K562 (cell line): ENCODE measurements around the gene CDIPT. TPM values are rescaled to one million over a fixed set of nuclear protein-coding genes. Genes with fewer than 3 reads are reported as not detected.

ENCODE experiments used
- ATAC-seq: fragments of 200-7000 bp; cut with Tn5 transposase; 3 replicates; pipeline ENCODE4 v1.9.1; 2020; ENCODE audit warnings: moderate library complexity
- BruUV-seq: library from RNA; stranded (reverse); fragments of 400-500 nt; replicated peaks from 2 replicates; lab custom pipeline; 2021; lab: Mats Ljungman, UMichigan
- CTCF ChIA-PET: fragments of 300-600 bp; formaldehyde crosslinking; extraction: SDS; loops from one replicate; lab custom pipeline; 2021; ENCODE audit warnings: low intra/inter-chr PET ratio; lab: Yijun Ruan, JAX
- POLR2A ChIA-PET: fragments of 300-600, 350-650 bp; sonication (Branson Sonifier 250); formaldehyde crosslinking; extraction: SDS; loops from one replicate; lab custom pipeline; 2021; ENCODE audit warnings: antibody characterized with exemption, inconsistent platforms; lab: Yijun Ruan, JAX
- DNase-seq, 4 experiments: peaks; one replicate each; pipeline versions ENCODE4 v3.0.0 to v3.0.0-alpha.2; 2011 to 2018; ENCODE audit warnings: low spot score in 3 of 4, mixed read lengths in 3 of 4; ENCODE audit errors: extremely low read depth in 1 of 4
- FAIRE-seq: peaks from 2 replicates; lab custom pipeline; 2011; peaks lifted over from hg19 to GRCh38; lab: Jason Lieb, UNC
- H2AFZ ChIP-seq: 2 replicates; pipeline ENCODE4 v1.6.0; 2011; ENCODE audit warnings: low read depth, low read length, control low read depth, inconsistent platforms
- H3K27ac ChIP-seq: fragments of 200-600 bp; 3 replicates; pipeline ENCODE4 v1.8.0; 2011; ENCODE audit warnings: low read depth, mild to moderate bottlenecking, control low read depth, inconsistent platforms, low read length, moderate library complexity, mixed read lengths; ENCODE audit errors: extremely low read depth
- H3K27me3 ChIP-seq, 2 experiments: fragments of 300-600 bp in 1 of 2; 2 replicates in 1 of 2; 3 replicates in 1 of 2; pipeline versions ENCODE4 v1.6.0 to v1.8.0; 2011; ENCODE audit warnings: inconsistent platforms in 2 of 2, low read length in 2 of 2, mild to moderate bottlenecking in 1 of 2, mixed read lengths in 1 of 2, moderate library complexity in 1 of 2; ENCODE audit not compliant: control insufficient read depth in 2 of 2, insufficient read depth in 2 of 2
- H3K36me3 ChIP-seq: fragments of 300-600 bp; 3 replicates; pipeline ENCODE4 v1.8.0; 2011; ENCODE audit warnings: mild to moderate bottlenecking, low read length, inconsistent platforms; ENCODE audit not compliant: control insufficient read depth, insufficient read depth
- H3K4me1 ChIP-seq, 2 experiments: fragments of 200-600 bp in 1 of 2; replicated peaks in 1 of 2; 2 replicates in 1 of 2; 3 replicates in 1 of 2; pipeline versions ENCODE4 v1.5.1 to v1.8.0; 2011; ENCODE audit warnings: inconsistent platforms in 2 of 2, low read length in 2 of 2, mild to moderate bottlenecking in 1 of 2, mixed read lengths in 1 of 2, moderate library complexity in 1 of 2; ENCODE audit not compliant: control insufficient read depth in 2 of 2, insufficient read depth in 2 of 2
- H3K4me2 ChIP-seq: 2 replicates; pipeline ENCODE4 v1.6.1; 2011; ENCODE audit warnings: low read length, control low read depth, inconsistent platforms, mixed read lengths; ENCODE audit not compliant: insufficient read depth
- H3K4me3 ChIP-seq: fragments of 200-600 bp; sonication (generic), shearing (Covaris generic); 2 replicates; pipeline ENCODE4 v1.5.1; 2016; ENCODE audit warnings: control low read depth, inconsistent platforms
- H3K79me2 ChIP-seq: fragments of 200-600 bp; 3 replicates; pipeline ENCODE4 v1.8.0; 2011; ENCODE audit warnings: low read length, inconsistent platforms; ENCODE audit not compliant: control insufficient read depth, insufficient read depth
- H3K9ac ChIP-seq, 2 experiments: 2 replicates each; pipeline versions ENCODE4 v1.6.0 to v1.6.1; 2011; ENCODE audit warnings: low read depth in 2 of 2, low read length in 2 of 2, control low read depth in 1 of 2, inconsistent platforms in 1 of 2, mild to moderate bottlenecking in 1 of 2, mixed read lengths in 1 of 2; ENCODE audit not compliant: insufficient read depth in 1 of 2
- H3K9me1 ChIP-seq: one replicate; pipeline ENCODE4 v1.6.0; 2011; ENCODE audit warnings: inconsistent platforms, mild to moderate bottlenecking, low read length, moderate library complexity; ENCODE audit not compliant: control insufficient read depth, insufficient read depth
- H3K9me3 ChIP-seq: replicated peaks from 2 replicates; pipeline ENCODE4 v1.5.1; 2011; ENCODE audit warnings: low read depth, low read length, inconsistent platforms; ENCODE audit not compliant: control insufficient read depth, insufficient read depth
- H4K20me1 ChIP-seq: replicated peaks from 2 replicates; pipeline ENCODE4 v1.6.1; 2011; ENCODE audit warnings: low read length, inconsistent platforms, mixed read lengths; ENCODE audit not compliant: control insufficient read depth, insufficient read depth
- ARID1B ChIP-seq: fragments of 450-650 bp; IDR thresholded peaks from 2 replicates; pipeline ENCODE4 v1.6.1; 2016; ENCODE audit warnings: antibody characterized with exemption, mild to moderate bottlenecking, inconsistent platforms
- ATF1 ChIP-seq, 2 experiments: fragments of 450-650 bp in 1 of 2; IDR thresholded peaks; 2 replicates each; pipeline ENCODE4 v1.6.1; 2016; ENCODE audit warnings: missing compliant biosample characterization in 1 of 2, missing genetic modification characterization in 1 of 2
- KLF6 ChIP-seq: fragments of 250-450 bp; sonication (Bioruptor Pico); IDR thresholded peaks from 2 replicates; pipeline ENCODE4 v1.4.0; 2020; ENCODE audit warnings: mild to moderate bottlenecking, moderate library complexity, borderline replicate concordance
- NCOA6 ChIP-seq: fragments of 450-650 bp; IDR thresholded peaks from 2 replicates; pipeline ENCODE4 v1.6.1; 2017; ENCODE audit warnings: mild to moderate bottlenecking
- NCOR1 ChIP-seq: fragments of 450-650 bp; IDR thresholded peaks from 2 replicates; pipeline ENCODE4 v1.6.1; 2016; ENCODE audit warnings: mild to moderate bottlenecking, moderate library complexity
- NONO ChIP-seq, 2 experiments: fragments of 200-400 bp in 1 of 2; fragments of 450-650 bp in 1 of 2; formaldehyde crosslinking in 1 of 2; IDR thresholded peaks; 2 replicates each; pipeline ENCODE4 v1.6.1; 2017; ENCODE audit warnings: low read depth in 2 of 2, mild to moderate bottlenecking in 2 of 2, moderate library complexity in 2 of 2, low read length in 1 of 2
- PHB ChIP-seq: fragments of 250-450 bp; sonication (Bioruptor Pico); IDR thresholded peaks from 2 replicates; pipeline ENCODE4 v1.5.0; 2021
- RCOR1 ChIP-seq, 2 experiments: IDR thresholded peaks; 2 replicates each; pipeline ENCODE4 v1.6.1; 2012; ENCODE audit warnings: low read depth in 2 of 2, low read length in 2 of 2, borderline replicate concordance in 1 of 2, improper control_type of control experiment in 1 of 2
- RUNX1 ChIP-seq: sonication (generic); IDR thresholded peaks from 2 replicates; pipeline ENCODE4 v1.6.1; 2016; ENCODE audit warnings: antibody characterized with exemption, low read depth
- SNRNP70 ChIP-seq: fragments of 200-400 bp; formaldehyde crosslinking; optimal IDR thresholded peaks from 2 replicates; pipeline ENCODE3; 2017; ENCODE audit warnings: low read depth, low read length
- STAT5B ChIP-seq: fragments of 250-450 bp; sonication (Bioruptor Pico); IDR thresholded peaks from 2 replicates; pipeline ENCODE4 v1.8.0; 2021; ENCODE audit warnings: mild to moderate bottlenecking, inconsistent platforms
- XRCC4 ChIP-seq: IDR thresholded peaks from one replicate; pipeline ENCODE4 v1.6.1; 2011; ENCODE audit not compliant: insufficient read depth, insufficient read length; ENCODE audit errors: extremely low read depth
- ZBTB7A ChIP-seq: IDR thresholded peaks from 2 replicates; pipeline ENCODE4 v1.6.1; 2011; ENCODE audit warnings: low read depth, mild to moderate bottlenecking, low read length, moderate library complexity, borderline replicate concordance; ENCODE audit not compliant: control insufficient read depth
- ZNF263 ChIP-seq: sonication (generic); formaldehyde crosslinking; IDR thresholded peaks from 2 replicates; pipeline ENCODE4 v1.8.0; 2022; ENCODE audit warnings: mild to moderate bottlenecking, missing genetic modification reagents, borderline replicate concordance
- ZNF282 ChIP-seq: sonication (generic); formaldehyde crosslinking; IDR thresholded peaks from 2 replicates; pipeline ENCODE4 v1.8.1; 2023; ENCODE audit warnings: missing genetic modification reagents
- WGBS: fragments of 100-300 bp; shearing (Covaris generic); methylation state at CpG from one replicate; pipeline ENCODE4 v1.1.6; 2016; ENCODE audit warnings: low coverage, mixed read lengths; ENCODE audit not compliant: insufficient coverage; ENCODE audit errors: missing lambda C conversion rate; 5-methylcytosine and 5-hydroxymethylcytosine counted together
- in situ Hi-C: fragments of 300-500 bp; cut with MboI; formaldehyde crosslinking; loops from 4 replicates; pipeline ENCODE4 v1.15.0; 2018; ENCODE audit warnings: inconsistent platforms, mixed read lengths
- intact Hi-C: fragments of 100-400 bp; cut with micrococcal nuclease; formaldehyde crosslinking; loops from 2 replicates; pipeline ENCODE4 v1.14.2; 2022
- polyA plus RNA-seq, 8 experiments: library from polyadenylated mRNA; depleted of rRNA in 4 of 8; stranded (reverse) in 5 of 8; unstranded in 3 of 8; fragments of >200 nt; fragmentation: Nextera tagmentation in 2 of 8; fragmentation: Illumina TruSeq in 1 of 8; extraction: Ambion mirVana in 2 of 8; extraction: Trizol in 1 of 8; gene quantifications; 2 replicates each; pipeline versions ENCODE4 v1.2.1 to v1.2.3, GENCODE V29; 2011 to 2014; ENCODE audit warnings: inconsistent platforms in 1 of 8, missing spikeins in 1 of 8
- total RNA-seq, 7 experiments: library from RNA; depleted of rRNA in 6 of 7; stranded (reverse); fragments of >200 nt in 6 of 7; fragmentation: Illumina TruSeq in 2 of 7; extraction: Trizol in 2 of 7; gene quantifications; 2 replicates each; pipeline versions ENCODE4 v1.2.1 to v1.2.3, GENCODE V29; 2011 to 2021; ENCODE audit warnings: low replicate concordance in 1 of 7
- TF ChIP-seq, protein P1 (sequence below): fragments of 450-650 bp; formaldehyde crosslinking; IDR thresholded peaks from 2 replicates; pipeline ENCODE4 v1.4.0; 2020; ENCODE audit warnings: mild to moderate bottlenecking
- TF ChIP-seq, protein P2 (sequence below), 2 experiments: fragments of 150-350 bp in 1 of 2; IDR thresholded peaks; 2 replicates each; pipeline ENCODE4 v1.6.1; 2012 to 2016; ENCODE audit warnings: low read depth in 2 of 2, low read length in 2 of 2, mild to moderate bottlenecking in 1 of 2, moderate library complexity in 1 of 2

CDIPT gene
- total and polyA plus RNA-seq, 9 of the 15 experiments (the other 6 are each of a cell fraction or from before 2014, with no cell fraction given): 1.3 to 37.0 (median 23.0) TPM

DNA sequence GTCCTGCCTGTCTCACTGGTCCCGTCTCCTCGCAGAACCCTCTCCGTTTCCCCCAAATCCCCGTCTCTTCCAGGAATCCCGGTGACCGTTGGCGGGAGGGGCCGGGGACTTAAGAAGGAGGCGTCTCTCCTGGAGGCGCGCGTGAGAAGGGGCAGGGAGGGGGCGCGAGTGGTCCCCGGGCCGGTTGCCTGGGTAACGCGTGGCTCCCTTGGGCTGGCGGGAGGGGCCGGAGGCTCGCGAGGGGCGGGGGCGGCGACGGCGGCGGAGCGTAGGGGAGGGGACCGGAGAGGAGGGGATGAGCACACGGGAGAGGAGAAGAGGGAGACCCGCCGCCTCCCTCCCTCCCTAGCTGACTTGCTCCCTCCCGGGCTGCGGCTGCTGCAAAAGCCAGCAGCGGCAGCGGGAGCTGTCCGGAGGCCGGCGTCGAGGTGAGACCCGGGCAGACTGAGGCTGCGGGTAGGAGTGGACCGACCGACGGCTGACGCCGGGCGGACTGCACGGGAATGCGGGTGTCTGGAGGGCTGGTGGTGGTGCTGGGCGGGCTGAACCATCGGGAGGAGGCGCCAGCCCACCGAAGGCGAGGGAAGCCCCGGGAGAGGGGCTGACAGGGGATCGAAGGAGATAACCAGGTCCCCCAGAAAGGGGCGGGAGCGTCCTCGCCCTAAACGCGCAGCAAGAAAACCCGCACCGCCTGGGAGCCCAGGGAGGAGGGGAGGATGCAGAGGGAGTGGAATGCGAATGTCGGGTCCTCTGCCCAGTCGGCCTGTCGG, 50.9 kb downstream of the CDIPT start, which contains the start of gene PRRT2:
Gene PRRT2 (plus strand): TSS at position 298 of the 770 bp plus-strand sequence. CDS start 862 bp downstream, outside the sequence.
- peaks cover 36% of the 10 kb centered on the region for H3K36me3 ChIP-seq
- peak within 1 kb of the TSS; percentile 71 for H2AFZ ChIP-seq
- ATAC-seq (peak; percentile 5), DNase-seq (peak; percentile 62 to 74 (median 66)), FAIRE-seq (no peak)
- ChIA-PET CTCF (interaction anchor here (0.6 kb wide), 1 partner anchor 853 kb away, joined by 5 read pairs; no protein-coding TSS in a partner anchor), POLR2A (interaction anchor here (0.7 to 1.5 kb wide), 4 partner anchors 18 to 641 kb away, joined by 3 to 4 read pairs (median 3); partner anchors contain the start of gene ALDOA)
- peaks cover 23% of the 10 kb centered on the region; the same call in 1 of the 2 replicates for H4K20me1 ChIP-seq
- H3K27me3 ChIP-seq: no peaks in the 10 kb centered on the region
- intact Hi-C loops: loop anchor here (10.0 kb wide), 1 partner anchor 213 kb away; the partner anchor contains the start of gene C16orf92
- in situ Hi-C loops: no loop called here
- H3K79me2 ChIP-seq: peaks cover 45% of the 10 kb centered on the region
- peak within 1 kb of the TSS; percentile 27; the same call in 1 of the 3 replicates for H3K27ac ChIP-seq
- peaks cover 43 to 88% of the 10 kb centered on the region in 2 experiments for H3K4me1 ChIP-seq
- H3K9me3 ChIP-seq: no peaks in the 10 kb centered on the region
- H3K4me2 ChIP-seq: peak within 1 kb of the TSS; percentile 91
- H3K9me1 ChIP-seq: no peaks in the 10 kb centered on the region
- WGBS: 5% methylated on average over 36 of the region's 69 CpGs
- H3K4me3 ChIP-seq: peak within 1 kb of the TSS; percentile 37
- H3K9ac ChIP-seq: peak within 1 kb of the TSS in 1 of 2 experiments; percentile 85; a peak in 3 of 4 replicates
- no TSS peak for BruUV-seq
- no peak for TF ChIP-seq RCOR1 (IDR thresholded peaks at IDR 0.05; ENCODE audit: borderline replicate concordance in 1 of 2, low read depth in 2 of 2, low read length in 2 of 2)
- TF ChIP-seq NCOR1: no peak
- no peak for TF ChIP-seq KLF6
- peak; percentile 2; the same call in 1 of the 2 replicates for TF ChIP-seq ZBTB7A
- no peak for TF ChIP-seq RUNX1
- TF ChIP-seq XRCC4: no peak
- TF ChIP-seq SNRNP70: no peak
- no peak for TF ChIP-seq ZNF263 (CRISPR knock-in tag)
- TF ChIP-seq, protein P1, sequence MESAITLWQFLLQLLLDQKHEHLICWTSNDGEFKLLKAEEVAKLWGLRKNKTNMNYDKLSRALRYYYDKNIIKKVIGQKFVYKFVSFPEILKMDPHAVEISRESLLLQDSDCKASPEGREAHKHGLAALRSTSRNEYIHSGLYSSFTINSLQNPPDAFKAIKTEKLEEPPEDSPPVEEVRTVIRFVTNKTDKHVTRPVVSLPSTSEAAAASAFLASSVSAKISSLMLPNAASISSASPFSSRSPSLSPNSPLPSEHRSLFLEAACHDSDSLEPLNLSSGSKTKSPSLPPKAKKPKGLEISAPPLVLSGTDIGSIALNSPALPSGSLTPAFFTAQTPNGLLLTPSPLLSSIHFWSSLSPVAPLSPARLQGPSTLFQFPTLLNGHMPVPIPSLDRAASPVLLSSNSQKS: no peak
- peak; percentile 84 for TF ChIP-seq NCOA6
- TF ChIP-seq ARID1B: no peak
- TF ChIP-seq, protein P2, sequence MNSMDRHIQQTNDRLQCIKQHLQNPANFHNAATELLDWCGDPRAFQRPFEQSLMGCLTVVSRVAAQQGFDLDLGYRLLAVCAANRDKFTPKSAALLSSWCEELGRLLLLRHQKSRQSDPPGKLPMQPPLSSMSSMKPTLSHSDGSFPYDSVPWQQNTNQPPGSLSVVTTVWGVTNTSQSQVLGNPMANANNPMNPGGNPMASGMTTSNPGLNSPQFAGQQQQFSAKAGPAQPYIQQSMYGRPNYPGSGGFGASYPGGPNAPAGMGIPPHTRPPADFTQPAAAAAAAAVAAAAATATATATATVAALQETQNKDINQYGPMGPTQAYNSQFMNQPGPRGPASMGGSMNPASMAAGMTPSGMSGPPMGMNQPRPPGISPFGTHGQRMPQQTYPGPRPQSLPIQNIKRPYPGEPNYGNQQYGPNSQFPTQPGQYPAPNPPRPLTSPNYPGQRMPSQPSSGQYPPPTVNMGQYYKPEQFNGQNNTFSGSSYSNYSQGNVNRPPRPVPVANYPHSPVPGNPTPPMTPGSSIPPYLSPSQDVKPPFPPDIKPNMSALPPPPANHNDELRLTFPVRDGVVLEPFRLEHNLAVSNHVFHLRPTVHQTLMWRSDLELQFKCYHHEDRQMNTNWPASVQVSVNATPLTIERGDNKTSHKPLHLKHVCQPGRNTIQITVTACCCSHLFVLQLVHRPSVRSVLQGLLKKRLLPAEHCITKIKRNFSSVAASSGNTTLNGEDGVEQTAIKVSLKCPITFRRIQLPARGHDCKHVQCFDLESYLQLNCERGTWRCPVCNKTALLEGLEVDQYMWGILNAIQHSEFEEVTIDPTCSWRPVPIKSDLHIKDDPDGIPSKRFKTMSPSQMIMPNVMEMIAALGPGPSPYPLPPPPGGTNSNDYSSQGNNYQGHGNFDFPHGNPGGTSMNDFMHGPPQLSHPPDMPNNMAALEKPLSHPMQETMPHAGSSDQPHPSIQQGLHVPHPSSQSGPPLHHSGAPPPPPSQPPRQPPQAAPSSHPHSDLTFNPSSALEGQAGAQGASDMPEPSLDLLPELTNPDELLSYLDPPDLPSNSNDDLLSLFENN (IDR thresholded peaks at IDR 0.05; ENCODE audit: low read depth in 2 of 2, low read length in 2 of 2): no peak
- TF ChIP-seq NONO (IDR thresholded peaks at IDR 0.05; ENCODE audit: low read depth in 2 of 2, low read length in 1 of 2): no peak
- TF ChIP-seq STAT5B (CRISPR knock-in tag): no peak
- no peak for TF ChIP-seq ZNF282 (CRISPR knock-in tag)
- TF ChIP-seq ATF1 (CRISPR knock-in tag; IDR thresholded peaks at IDR 0.05): no peak
- no peak for TF ChIP-seq ATF1 (tag; IDR thresholded peaks at IDR 0.05)
- no peak for TF ChIP-seq PHB (CRISPR knock-in tag)
